A673 (cell line): ENCODE data around the gene PIP4K2C.

Experiments
- CTCF ChIP-seq: fragments of 300-800, 200-600 bp; sonication (generic); conservative IDR thresholded peaks from 2 replicates; pipeline ENCODE4 v1.5.1; 2017; ENCODE audit warnings: low read depth, mild to moderate bottlenecking, antibody characterized with exemption, low read length, moderate library complexity, mixed read lengths
- EZH2 ChIP-seq: fragments of 200-600 bp; sonication (generic); IDR thresholded peaks from 2 replicates; pipeline ENCODE4 v1.6.1; 2017; ENCODE audit warnings: borderline replicate concordance, low read depth, mild to moderate bottlenecking, mixed read lengths, antibody characterized with exemption, low read length; ENCODE audit not compliant: poor library complexity, severe bottlenecking

- TF ChIP-seq CTCF, result no peak
- TF ChIP-seq EZH2, result no peak
Measured at GRCh38 chr12:57549203-57549908, 41.6 kb upstream of the PIP4K2C start.
